Prostate gland (tissue), 2 donors: ENCODE measurements around the gene SLC34A2. TPM values are rescaled to one million over a fixed set of nuclear protein-coding genes. Genes with fewer than 3 reads are reported as not detected.

ENCODE experiments used
- DNase-seq: peaks from one replicate; pipeline ENCODE4 v3.0.0-alpha.2; 2019; ENCODE audit warnings: low spot score
- H3K27ac ChIP-seq, 2 donors: fragments of 200-600 bp; sonication (generic); 2 replicates each; pipeline ENCODE4 v1.5.1; 2017 to 2019
- H3K27me3 ChIP-seq: fragments of 200-600 bp; sonication (generic); replicated peaks from 2 replicates; pipeline ENCODE4 v1.5.1; 2019; ENCODE audit not compliant: insufficient read depth
- H3K36me3 ChIP-seq, 2 donors: fragments of 200-600 bp; sonication (generic); 1 replicate in 1 of 2; 2 replicates in 1 of 2; pipeline versions ENCODE4 v1.5.1 to v1.8.1; 2017 to 2019
- H3K4me1 ChIP-seq: fragments of 200-600 bp; sonication (generic); replicated peaks from 2 replicates; pipeline ENCODE4 v1.5.1; 2019
- H3K4me3 ChIP-seq, 2 donors: fragments of 200-600 bp; sonication (generic); 2 replicates each; pipeline ENCODE4 v1.5.1; 2017 to 2019
- H3K9me3 ChIP-seq: fragments of 200-600 bp; sonication (generic); 2 replicates; pipeline ENCODE4 v1.5.1; 2017
- POLR2A ChIP-seq: fragments of 450-650 bp; IDR thresholded peaks from one replicate; pipeline ENCODE4 v1.6.1; 2016; ENCODE audit warnings: antibody characterized with exemption, mild to moderate bottlenecking
- POLR2AphosphoS5 ChIP-seq: sonication (generic); formaldehyde crosslinking; IDR thresholded peaks from one replicate; pipeline ENCODE4 v1.6.1; 2017; ENCODE audit warnings: antibody characterized with exemption
- WGBS: methylation state at CpG from one replicate; pipeline ENCODE4 v1.1.5; 2018; 5-methylcytosine and 5-hydroxymethylcytosine counted together
- intact Hi-C: fragments of 100-400 bp; cut with DNase I; formaldehyde crosslinking; loops from one replicate; pipeline ENCODE4 v1.14.2; 2022
- total RNA-seq, 2 donors: library from RNA; depleted of rRNA; stranded (reverse); fragments of >200 nt; gene quantifications; one replicate each; pipeline ENCODE4 v1.1.0, GENCODE V29; 2016
- TF ChIP-seq, protein P1 (sequence below), 4 experiments: fragments of 200-600 bp in 2 of 4; fragments of 450-650 bp in 2 of 4; sonication (generic) in 2 of 4; IDR thresholded peaks; 1 replicate in 3 of 4; 2 replicates in 1 of 4; pipeline ENCODE4 v1.5.1; 2016 to 2019; ENCODE audit warnings: antibody characterized with exemption in 4 of 4, mild to moderate bottlenecking in 2 of 4, moderate library complexity in 2 of 4

Gene SLC34A2
- total RNA-seq, 2 donors from 2014 or later = 1.2 TPM

DNA sequence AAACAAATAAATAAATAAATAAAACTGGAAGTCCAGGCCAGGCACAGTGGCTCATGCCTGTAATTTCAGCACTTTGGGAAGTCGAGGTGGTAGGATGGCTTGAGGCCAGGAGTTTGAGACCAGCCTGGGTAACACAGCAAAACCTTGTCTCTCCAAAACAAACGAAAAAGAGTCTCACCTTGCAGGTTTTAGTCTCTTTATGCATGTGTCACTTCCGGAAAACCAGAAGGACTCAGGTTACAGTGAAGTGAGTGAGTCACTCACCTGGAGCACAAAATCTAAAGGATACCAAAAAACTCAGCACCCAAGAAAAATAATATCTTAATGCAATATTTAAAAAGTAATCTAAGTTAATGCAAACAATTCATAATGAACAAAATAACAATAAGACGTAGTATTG lies 20.1 kb upstream of the SLC34A2 start:
- Histone ChIP-seq H3K9me3 (no peaks in the 10 kb centered on the region), H3K36me3 (no peaks in the 10 kb centered on the region), H3K27ac (no peak overlapping the region), H3K4me1 (no peaks in the 10 kb centered on the region), H3K4me3 (no peak overlapping the region), H3K27me3 (no peaks in the 10 kb centered on the region)
- intact Hi-C loops = no loop called here
- TF ChIP-seq POLR2AphosphoS5 (no peak), POLR2A (no peak)
- TF ChIP-seq, protein P1, sequence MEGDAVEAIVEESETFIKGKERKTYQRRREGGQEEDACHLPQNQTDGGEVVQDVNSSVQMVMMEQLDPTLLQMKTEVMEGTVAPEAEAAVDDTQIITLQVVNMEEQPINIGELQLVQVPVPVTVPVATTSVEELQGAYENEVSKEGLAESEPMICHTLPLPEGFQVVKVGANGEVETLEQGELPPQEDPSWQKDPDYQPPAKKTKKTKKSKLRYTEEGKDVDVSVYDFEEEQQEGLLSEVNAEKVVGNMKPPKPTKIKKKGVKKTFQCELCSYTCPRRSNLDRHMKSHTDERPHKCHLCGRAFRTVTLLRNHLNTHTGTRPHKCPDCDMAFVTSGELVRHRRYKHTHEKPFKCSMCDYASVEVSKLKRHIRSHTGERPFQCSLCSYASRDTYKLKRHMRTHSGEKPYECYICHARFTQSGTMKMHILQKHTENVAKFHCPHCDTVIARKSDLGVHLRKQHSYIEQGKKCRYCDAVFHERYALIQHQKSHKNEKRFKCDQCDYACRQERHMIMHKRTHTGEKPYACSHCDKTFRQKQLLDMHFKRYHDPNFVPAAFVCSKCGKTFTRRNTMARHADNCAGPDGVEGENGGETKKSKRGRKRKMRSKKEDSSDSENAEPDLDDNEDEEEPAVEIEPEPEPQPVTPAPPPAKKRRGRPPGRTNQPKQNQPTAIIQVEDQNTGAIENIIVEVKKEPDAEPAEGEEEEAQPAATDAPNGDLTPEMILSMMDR (IDR thresholded peaks at IDR 0.05) = no peak
- DNase-seq = no peak
- 42% methylated on average over 4 of the region's 4 CpGs for WGBS

DNA sequence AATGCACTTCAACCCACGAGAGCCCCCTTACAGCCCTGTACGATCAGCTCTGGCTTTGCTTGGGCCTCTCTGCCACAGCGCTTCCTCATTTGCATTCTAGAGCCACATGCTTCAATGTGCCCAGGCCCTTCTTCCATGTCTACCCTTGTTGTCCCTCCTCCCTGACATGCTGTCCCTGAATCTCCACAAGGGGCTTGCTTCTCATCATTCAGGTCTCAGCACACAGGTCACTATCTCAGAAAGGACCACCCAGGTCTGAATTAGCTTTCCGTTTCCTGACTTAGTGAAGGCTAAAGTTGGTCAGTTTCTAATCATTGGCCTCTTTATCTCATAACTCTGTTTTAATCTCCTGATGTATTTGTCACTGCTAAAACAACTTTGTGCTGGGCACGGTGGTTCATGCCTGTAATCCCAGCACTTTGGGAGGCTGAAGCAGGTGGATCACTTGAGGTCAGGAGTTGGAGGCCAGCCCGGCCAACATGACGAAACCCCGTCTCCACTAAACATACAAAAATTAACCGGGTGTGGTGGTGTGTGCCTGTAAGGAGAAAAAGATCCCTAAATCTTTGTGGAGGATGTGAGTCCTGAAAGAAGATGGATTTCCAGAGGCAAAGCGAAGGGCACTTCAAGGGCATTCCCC lies 17.9 kb upstream of the SLC34A2 start:
- Histone ChIP-seq H3K4me3 (no peak overlapping the region), H3K27ac (no peak overlapping the region), H3K9me3 (no peaks in the 10 kb centered on the region), H3K36me3 (no peaks in the 10 kb centered on the region), H3K4me1 (no peaks in the 10 kb centered on the region), H3K27me3 (no peaks in the 10 kb centered on the region)
- no peak for DNase-seq
- intact Hi-C loops = no loop called here
- TF ChIP-seq, protein P1 (IDR thresholded peaks at IDR 0.05) = no peak
- no peak for TF ChIP-seq POLR2A
- WGBS = 90% methylated on average over 10 of the region's 10 CpGs

DNA sequence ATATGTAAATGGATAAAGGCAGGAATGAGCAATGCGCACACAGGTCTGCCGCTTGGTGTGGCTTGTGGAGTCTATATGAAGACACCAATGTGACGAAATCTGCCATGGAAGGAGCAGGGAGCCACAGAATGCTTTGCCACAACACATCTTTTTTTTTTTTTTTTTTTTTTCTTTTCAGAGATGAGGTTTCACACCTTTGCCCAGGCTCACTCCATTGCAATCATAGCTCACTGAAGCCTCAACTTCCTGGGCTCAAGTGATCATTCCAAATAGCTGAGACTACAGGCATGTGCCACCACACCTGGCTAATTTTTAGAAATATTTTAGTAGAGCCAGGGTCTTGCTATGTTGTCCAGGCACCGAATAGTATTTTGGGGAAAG lies 17.4 kb upstream of the SLC34A2 start:
- H3K4me3 ChIP-seq = no peak overlapping the region
- TF ChIP-seq POLR2A (no peak), POLR2AphosphoS5 (no peak)
- TF ChIP-seq, protein P1 (IDR thresholded peaks at IDR 0.05) = no peak
- H3K27ac ChIP-seq = no peak overlapping the region
- no peaks in the 10 kb centered on the region for H3K27me3 ChIP-seq
- no peaks in the 10 kb centered on the region for H3K9me3 ChIP-seq
- intact Hi-C loops = no loop called here
- no peaks in the 10 kb centered on the region for H3K36me3 ChIP-seq
- WGBS = 69% methylated on average over 4 of the region's 4 CpGs
- H3K4me1 ChIP-seq = no peaks in the 10 kb centered on the region
- DNase-seq = no peak

DNA sequence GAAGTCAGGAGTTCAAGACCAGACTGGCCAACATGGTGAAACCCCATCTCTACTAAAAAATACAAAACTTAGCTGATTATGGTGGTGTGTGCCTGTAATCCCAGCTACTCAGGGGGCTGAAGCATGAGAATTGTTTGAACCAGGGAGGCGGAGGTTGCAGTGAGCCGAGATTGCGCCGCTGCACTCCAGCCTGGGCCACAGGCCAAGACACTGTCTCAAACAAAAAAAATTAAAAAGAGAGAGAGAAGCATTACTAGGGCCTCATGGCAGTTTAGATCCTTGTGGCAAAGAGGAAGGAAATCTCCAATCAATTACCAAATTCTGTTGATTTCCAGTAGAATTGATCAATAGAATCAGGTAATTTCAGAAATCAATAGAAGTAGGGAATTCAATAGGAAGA lies 16.8 kb upstream of the SLC34A2 start:
- no peaks in the 10 kb centered on the region for H3K36me3 ChIP-seq
- no peaks in the 10 kb centered on the region for H3K4me1 ChIP-seq
- H3K27ac ChIP-seq = no peak overlapping the region
- H3K27me3 ChIP-seq = no peaks in the 10 kb centered on the region
- TF ChIP-seq POLR2AphosphoS5 (no peak), POLR2A (no peak)
- TF ChIP-seq, protein P1 (IDR thresholded peaks at IDR 0.05) = no peak
- DNase-seq = no peak
- H3K4me3 ChIP-seq = no peak overlapping the region
- intact Hi-C loops = no loop called here
- WGBS = 63% methylated on average over 4 of the region's 4 CpGs
- no peaks in the 10 kb centered on the region for H3K9me3 ChIP-seq

DNA sequence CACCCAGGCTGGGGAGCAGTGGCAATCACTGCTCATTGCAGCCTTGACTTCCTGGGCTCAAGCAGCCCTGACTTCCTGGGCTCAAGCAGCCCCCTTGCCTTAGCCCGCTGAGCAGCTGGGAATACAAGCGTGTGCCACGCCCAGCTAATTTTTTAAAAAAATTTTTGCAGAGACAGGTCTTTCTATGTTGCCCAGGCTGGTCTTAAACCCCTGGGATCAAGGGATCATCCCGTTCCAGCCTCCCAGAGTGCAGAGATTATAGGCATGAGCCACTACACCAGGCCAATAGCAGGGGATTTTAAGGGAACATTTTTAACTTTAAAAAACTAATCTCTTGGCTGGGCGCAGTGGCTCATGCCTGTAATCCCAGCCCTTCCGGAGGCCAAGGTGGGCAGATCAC lies 5.3 kb upstream of the SLC34A2 start:
- TF ChIP-seq, protein P1 (IDR thresholded peaks at IDR 0.05) = no peak
- TF ChIP-seq POLR2AphosphoS5 (no peak), POLR2A (no peak)
- no peaks in the 10 kb centered on the region for H3K4me1 ChIP-seq
- WGBS = 73% methylated on average over 5 of the region's 6 CpGs

More for the DNA sequence above, 5.3 kb upstream of the SLC34A2 start:
- no peaks in the 10 kb centered on the region for H3K9me3 ChIP-seq
- H3K27ac ChIP-seq = no peak overlapping the region
- H3K36me3 ChIP-seq = no peaks in the 10 kb centered on the region
- no peak overlapping the region for H3K4me3 ChIP-seq
- DNase-seq = no peak
- intact Hi-C loops = no loop called here
- H3K27me3 ChIP-seq = no peaks in the 10 kb centered on the region
